Subcutaneous adipose tissue (tissue), 4 donors: ENCODE measurements around the gene APBB2. TPM values are rescaled to one million over a fixed set of nuclear protein-coding genes. Genes with fewer than 3 reads are reported as not detected.

Source experiments
- total RNA-seq, 4 donors: library from RNA; depleted of rRNA; stranded (reverse); fragments of >200 nt; gene quantifications; one replicate each; pipeline ENCODE4 v1.1.0, GENCODE V29; 2016
- TF ChIP-seq, protein P1 (sequence below): fragments of 450-650 bp; IDR thresholded peaks from one replicate; pipeline ENCODE4 v1.5.1; 2016; ENCODE audit warnings: low read depth, mild to moderate bottlenecking, control low read depth, antibody characterized with exemption, moderate library complexity

The APBB2 gene
- total RNA-seq, 4 donors from 2014 or later = 55.6 to 181 (median 124) TPM

DNA sequence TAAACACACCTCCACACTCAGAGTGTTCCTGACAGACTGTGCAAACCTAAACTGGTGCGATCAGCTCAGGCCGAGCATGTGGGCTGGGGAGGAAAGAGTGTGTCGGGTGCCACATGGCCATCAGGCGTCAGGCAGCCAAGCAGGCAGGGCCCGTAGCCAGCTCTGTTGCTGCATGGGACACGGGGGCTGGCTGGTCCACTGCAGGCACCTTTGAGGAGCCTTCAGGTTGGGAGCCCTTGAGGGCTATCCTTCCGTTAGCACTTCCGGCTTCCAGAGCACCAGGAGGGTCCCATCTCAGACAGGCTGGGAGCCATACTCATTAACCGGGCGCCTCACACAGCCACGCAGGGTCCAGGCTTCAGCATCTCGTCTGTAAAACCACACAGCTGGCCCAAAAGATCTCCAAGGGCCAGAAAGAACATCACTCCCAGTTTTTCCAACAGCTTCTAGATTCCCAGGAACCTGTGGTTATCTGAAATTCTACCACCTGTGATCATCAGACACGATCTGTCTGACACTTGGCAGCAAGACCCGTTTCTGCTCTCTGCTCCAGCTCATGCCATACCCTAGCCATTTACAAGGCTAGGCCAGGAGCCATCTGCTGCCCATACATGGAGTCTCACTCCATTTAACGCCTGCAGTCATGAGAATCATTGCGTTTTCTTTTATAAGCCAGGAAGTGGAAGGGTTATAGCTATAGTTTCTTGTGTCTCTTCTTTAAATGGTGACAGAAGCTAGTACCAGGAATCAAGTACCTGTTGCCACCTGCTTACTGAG lies 377.1 kb downstream of the APBB2 start:
- TF ChIP-seq, protein P1, sequence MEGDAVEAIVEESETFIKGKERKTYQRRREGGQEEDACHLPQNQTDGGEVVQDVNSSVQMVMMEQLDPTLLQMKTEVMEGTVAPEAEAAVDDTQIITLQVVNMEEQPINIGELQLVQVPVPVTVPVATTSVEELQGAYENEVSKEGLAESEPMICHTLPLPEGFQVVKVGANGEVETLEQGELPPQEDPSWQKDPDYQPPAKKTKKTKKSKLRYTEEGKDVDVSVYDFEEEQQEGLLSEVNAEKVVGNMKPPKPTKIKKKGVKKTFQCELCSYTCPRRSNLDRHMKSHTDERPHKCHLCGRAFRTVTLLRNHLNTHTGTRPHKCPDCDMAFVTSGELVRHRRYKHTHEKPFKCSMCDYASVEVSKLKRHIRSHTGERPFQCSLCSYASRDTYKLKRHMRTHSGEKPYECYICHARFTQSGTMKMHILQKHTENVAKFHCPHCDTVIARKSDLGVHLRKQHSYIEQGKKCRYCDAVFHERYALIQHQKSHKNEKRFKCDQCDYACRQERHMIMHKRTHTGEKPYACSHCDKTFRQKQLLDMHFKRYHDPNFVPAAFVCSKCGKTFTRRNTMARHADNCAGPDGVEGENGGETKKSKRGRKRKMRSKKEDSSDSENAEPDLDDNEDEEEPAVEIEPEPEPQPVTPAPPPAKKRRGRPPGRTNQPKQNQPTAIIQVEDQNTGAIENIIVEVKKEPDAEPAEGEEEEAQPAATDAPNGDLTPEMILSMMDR = no peak

- TF ChIP-seq, protein P1 = no peak
Measured at GRCh38 chr4:40833212-40833611, 381.1 kb downstream of the APBB2 start.

GRCh38 chr4:40832175-40832574 lies 382.2 kb downstream of the APBB2 start:
- TF ChIP-seq, protein P1 = no peak

GRCh38 chr4:40831146-40831907 lies 383.0 kb downstream of the APBB2 start:
- TF ChIP-seq, protein P1 = no peak

DNA sequence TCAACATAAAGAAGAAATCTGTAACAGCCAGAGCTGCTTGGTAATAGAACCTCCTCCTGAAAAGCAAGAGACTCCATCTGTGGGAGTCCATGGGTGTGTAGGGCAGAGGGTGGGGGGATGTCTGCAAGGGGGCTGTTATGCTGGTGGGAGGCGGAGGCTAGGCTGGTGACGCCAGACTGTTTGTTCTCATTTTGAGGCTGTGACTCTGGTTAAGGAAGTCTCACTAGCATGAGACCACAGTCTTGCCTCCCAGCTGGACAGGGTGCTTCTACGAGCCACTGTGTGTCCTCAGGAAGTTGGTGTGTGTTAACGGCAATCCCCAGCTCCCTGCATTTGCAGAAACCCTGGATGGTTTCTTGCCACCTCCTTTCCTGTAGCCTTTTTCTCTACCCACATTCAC lies 384.8 kb downstream of the APBB2 start:
- TF ChIP-seq, protein P1 = no peak

DNA sequence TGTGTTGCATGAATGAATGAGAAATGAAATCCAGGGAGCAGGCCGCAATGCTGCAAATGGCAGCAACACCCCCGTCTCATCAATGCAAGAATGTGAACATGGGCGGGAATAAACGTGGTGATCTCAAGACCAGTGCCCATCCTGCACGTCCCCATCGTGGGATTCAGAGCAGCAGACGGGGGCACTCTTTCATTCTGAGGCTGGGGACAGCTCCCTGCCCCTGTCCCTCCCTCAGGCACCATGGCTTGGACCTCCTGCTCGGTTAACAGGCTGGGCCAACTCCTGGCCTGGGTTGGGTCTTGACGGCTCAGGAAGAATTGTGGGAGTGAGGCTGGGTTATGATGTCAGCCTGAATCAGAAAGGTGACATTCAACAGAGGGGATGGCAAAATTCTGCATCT lies 385.7 kb downstream of the APBB2 start:
- TF ChIP-seq, protein P1 = no peak

DNA sequence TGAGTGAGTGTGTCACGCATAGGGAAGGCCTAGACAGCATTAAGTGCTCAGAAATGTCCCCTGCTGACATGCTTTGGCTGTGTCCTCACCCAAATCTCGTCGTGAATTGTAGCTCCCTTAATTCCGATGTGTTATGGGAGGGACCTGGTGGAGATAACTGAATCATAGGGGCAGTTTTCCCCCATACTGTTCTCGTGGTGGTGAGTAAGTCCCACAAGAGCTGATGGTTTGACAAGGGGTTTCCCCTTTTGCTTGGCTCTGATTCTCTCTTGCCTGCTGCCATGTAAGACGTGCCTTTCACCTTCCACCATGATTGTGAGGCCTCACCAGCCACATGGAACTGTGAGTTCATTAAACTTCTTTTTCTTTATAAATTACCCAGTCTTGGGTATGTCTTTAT lies 386.6 kb downstream of the APBB2 start:
- TF ChIP-seq, protein P1 = no peak
